Retinal pigment epithelial cell (primary cell): ENCODE data around the gene FAM151B.
"Not testable (repeated sequence)": the region's sequence is repeated elsewhere in the genome, so short reads cannot be mapped to it uniquely, and the experiment has no call there.

Source experiments
- DNase-seq: peaks from one replicate; pipeline ENCODE4 v3.0.0-alpha.2; 2010; ENCODE audit warnings: low read depth
- H3K4me3 ChIP-seq: 2 replicates; pipeline ENCODE4 v1.5.1; 2011; ENCODE audit warnings: mild to moderate bottlenecking, low read length, control low read depth, moderate library complexity
- TF ChIP-seq, protein P1 (sequence below): conservative IDR thresholded peaks from 2 replicates; pipeline ENCODE4 v1.5.1; 2011; ENCODE audit warnings: low read depth, low read length, control low read depth, inconsistent platforms

Gene FAM151B

DNA sequence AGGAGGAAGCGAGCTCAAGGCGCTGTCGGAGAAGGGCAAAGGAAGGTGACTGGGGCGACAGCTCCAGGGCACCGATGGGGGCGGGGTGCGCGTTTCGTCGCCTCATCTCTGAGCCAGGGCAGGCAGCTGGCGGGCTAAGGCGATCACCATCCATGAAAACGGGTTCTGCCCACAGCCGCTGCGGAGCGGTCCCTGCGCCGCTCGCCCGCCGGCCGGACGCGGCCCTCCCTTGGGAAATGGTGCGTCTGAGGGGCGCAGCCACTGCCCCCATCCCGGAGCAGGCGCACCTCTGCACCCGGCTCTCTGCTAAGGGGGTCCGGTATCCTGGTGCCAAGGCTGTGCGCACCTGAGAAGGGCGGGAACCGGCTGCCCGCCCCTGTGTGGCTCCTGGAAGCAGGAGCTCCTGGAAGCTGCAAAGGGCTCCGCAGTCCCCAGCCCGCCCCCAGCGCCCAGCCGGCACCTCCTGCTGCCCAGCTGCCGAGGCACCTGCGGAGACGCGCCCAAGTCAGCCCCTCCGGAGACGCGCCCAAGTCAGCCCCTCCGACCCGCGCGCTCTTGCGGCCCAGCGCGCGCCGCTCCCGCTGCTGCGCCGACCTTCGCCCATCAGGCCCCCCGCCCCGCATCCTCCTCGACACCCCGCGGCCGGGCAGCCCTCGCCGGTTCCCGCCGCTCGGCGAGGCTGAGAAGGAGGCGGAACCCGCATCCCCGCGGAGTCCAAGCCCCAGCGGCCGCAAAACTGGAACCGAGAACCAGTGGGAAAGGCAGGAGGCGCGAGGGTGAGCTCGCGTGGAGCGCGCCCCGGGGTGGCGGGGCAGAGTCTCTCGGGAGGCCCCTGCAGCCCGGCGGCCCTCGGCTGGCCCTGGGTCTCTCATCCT is 81.4 kb downstream of the FAM151B start:
- TF ChIP-seq, protein P1, sequence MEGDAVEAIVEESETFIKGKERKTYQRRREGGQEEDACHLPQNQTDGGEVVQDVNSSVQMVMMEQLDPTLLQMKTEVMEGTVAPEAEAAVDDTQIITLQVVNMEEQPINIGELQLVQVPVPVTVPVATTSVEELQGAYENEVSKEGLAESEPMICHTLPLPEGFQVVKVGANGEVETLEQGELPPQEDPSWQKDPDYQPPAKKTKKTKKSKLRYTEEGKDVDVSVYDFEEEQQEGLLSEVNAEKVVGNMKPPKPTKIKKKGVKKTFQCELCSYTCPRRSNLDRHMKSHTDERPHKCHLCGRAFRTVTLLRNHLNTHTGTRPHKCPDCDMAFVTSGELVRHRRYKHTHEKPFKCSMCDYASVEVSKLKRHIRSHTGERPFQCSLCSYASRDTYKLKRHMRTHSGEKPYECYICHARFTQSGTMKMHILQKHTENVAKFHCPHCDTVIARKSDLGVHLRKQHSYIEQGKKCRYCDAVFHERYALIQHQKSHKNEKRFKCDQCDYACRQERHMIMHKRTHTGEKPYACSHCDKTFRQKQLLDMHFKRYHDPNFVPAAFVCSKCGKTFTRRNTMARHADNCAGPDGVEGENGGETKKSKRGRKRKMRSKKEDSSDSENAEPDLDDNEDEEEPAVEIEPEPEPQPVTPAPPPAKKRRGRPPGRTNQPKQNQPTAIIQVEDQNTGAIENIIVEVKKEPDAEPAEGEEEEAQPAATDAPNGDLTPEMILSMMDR: no peak
- peak overlapping the region; percentile 36 for H3K4me3 ChIP-seq
- DNase-seq: no peak

DNA sequence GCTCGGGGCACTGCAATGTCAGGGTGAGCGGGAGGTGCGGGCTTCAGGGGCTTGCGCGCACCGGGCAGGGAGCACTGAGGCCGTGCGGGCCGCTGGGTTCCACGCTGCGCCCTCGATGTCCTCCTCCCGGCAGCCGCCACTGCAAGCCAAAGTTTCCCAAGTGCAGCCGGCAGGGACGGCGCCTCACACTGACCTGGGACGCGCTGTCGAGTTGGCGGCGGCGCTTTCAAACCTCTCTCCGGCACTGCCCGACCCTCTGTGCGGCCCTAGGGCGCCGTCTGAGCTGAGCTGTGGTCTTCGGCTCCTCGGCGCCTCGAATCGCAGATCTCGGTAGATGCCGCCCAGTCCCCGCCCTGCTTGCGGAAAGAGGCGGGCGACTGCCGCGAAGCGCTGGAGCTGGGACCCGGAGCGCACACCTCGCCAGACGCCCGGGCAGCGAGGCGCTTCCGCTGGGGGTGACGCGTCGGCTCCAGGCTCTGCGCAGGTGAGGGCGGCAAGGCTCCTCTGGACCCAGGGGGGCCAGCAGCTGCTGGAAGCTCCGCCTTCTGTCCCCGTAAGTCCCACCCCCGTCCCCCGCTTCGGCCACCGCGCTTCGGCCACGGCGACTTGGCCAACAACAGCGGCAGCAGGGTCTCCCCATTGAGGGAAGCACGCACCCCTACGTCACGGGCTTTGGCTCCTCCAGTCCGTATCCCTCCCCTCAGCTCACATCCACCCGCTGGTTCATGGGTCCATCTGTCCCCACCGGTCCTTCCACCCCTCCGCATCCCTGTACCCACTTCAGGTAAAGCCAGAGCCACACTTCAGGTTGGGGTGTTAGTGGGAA is 82.3 kb downstream of the FAM151B start, which contains the start of gene ANKRD34B:
Gene ANKRD34B (minus strand): TSS at position 320 of the 826 bp plus-strand sequence. CDS start 10,261 bp downstream, outside the sequence.
- DNase-seq: no peak
- H3K4me3 ChIP-seq: peak within 1 kb of the TSS; percentile 36
- TF ChIP-seq, protein P1: no peak

- H3K4me3 ChIP-seq: no peak overlapping the region
- TF ChIP-seq, protein P1: no peak
Observed at GRCh38 chr5:80573062-80573461, 85.2 kb downstream of the FAM151B start.

DNA sequence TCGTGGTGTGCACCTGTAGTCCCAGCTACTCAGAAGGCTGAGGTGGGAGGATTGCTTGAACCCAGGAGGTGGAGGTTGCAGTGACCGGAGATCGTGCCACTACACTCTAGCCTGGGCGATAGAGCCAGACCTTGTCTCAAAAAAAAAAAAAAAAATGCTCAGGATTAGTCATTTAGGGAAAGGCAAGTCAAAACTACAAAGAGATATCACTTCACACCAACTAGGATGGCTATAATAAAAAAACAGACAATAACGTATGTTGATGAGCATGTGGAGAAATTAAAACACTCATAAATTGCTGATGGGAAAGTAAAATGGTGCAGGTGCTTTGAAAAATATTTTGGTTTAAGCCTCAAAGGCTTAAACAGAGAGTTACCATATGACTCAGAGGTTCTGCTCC is 88.5 kb downstream of the FAM151B start:
- no peak overlapping the region for H3K4me3 ChIP-seq
- DNase-seq: no peak
- TF ChIP-seq, protein P1: no peak

More at GRCh38 chr5:80573062-80573461, 85.2 kb downstream of the FAM151B start:
- no peak for DNase-seq

DNA sequence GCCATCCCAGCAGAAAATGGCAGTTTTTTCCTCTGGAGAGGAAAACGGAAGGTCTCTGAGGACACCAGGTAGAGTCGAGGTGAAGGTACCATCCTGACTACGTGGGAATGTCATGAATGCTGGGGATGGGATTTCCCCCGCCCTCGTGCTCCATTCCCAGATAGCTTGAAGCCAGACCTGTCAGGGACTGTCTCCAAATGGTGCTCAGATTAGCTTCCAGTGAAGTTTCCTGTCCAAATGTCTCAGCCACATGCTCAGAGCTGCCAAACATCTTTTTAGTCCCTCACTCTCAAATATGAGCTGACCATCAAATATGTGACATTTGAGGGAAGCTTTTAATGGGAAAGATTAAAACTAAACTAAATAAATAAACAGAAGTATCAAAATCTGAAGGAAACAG is 89.8 kb downstream of the FAM151B start:
- H3K4me3 ChIP-seq: no peak overlapping the region
- no peak for DNase-seq
- TF ChIP-seq, protein P1: no peak

- no peak overlapping the region for H3K4me3 ChIP-seq
- TF ChIP-seq, protein P1: no peak
Observed at GRCh38 chr5:80579050-80579449, 91.2 kb downstream of the FAM151B start.

GRCh38 chr5:80580291-80580690 is 92.4 kb downstream of the FAM151B start:
- not testable (repeated sequence) for H3K4me3 ChIP-seq, DNase-seq

More at GRCh38 chr5:80579050-80579449, 91.2 kb downstream of the FAM151B start:
- no peak for DNase-seq
